DND-41 (cell line): Measurements from ENCODE around the gene RTN4RL1.

ENCODE experiments used
- ATAC-seq: fragments of 200-7000 bp; cut with Tn5 transposase; 3 replicates; pipeline ENCODE4 v1.9.1; 2021; ENCODE audit warnings: low read depth; ENCODE audit not compliant: insufficient read depth
- DNase-seq: peaks from one replicate; pipeline ENCODE4 v3.0.0-alpha.2; 2020
- H2AFZ ChIP-seq: 2 replicates; pipeline ENCODE4 v1.6.0; 2012; ENCODE audit warnings: low read depth, low read length
- H3K27ac ChIP-seq: 2 replicates; pipeline ENCODE4 v1.5.1; 2012; ENCODE audit warnings: low read length, inconsistent platforms
- H3K27me3 ChIP-seq: fragments of 200-600 bp; sonication (generic); 2 replicates; pipeline ENCODE4 v1.6.0; 2012; ENCODE audit warnings: low read length, mild to moderate bottlenecking, inconsistent platforms; ENCODE audit not compliant: insufficient read depth, poor library complexity
- H3K36me3 ChIP-seq: 2 replicates; pipeline ENCODE4 v1.5.1; 2012; ENCODE audit warnings: low read length, inconsistent platforms; ENCODE audit not compliant: insufficient read depth
- H3K4me1 ChIP-seq: 2 replicates; pipeline ENCODE4 v1.5.1; 2012; ENCODE audit warnings: mild to moderate bottlenecking, low read length; ENCODE audit not compliant: insufficient read depth
- H3K4me2 ChIP-seq: 2 replicates; pipeline ENCODE4 v1.6.0; 2012; ENCODE audit warnings: mild to moderate bottlenecking, moderate library complexity, low read length, inconsistent platforms; ENCODE audit not compliant: insufficient read depth
- H3K4me3 ChIP-seq, 2 experiments: fragments of 200-600 bp in 1 of 2; shearing (Covaris generic) in 1 of 2; 2 replicates each; pipeline ENCODE4 v1.5.1; 2012 to 2016; ENCODE audit warnings: inconsistent platforms in 2 of 2, low read length in 2 of 2, mild to moderate bottlenecking in 2 of 2, low read depth in 1 of 2, moderate library complexity in 1 of 2
- H3K79me2 ChIP-seq: 2 replicates; pipeline ENCODE4 v1.6.0; 2012; ENCODE audit warnings: low read length, inconsistent platforms; ENCODE audit not compliant: insufficient read depth
- H3K9ac ChIP-seq: 2 replicates; pipeline ENCODE4 v1.6.0; 2012; ENCODE audit warnings: low read depth, mild to moderate bottlenecking, inconsistent platforms, low read length, moderate library complexity
- H3K9me3 ChIP-seq: 2 replicates; pipeline ENCODE4 v1.5.1; 2012; ENCODE audit warnings: low read length, moderate library complexity, mild to moderate bottlenecking, inconsistent platforms; ENCODE audit not compliant: insufficient read depth, severe bottlenecking
- H4K20me1 ChIP-seq: 2 replicates; pipeline ENCODE4 v1.6.0; 2012; ENCODE audit warnings: low read length; ENCODE audit not compliant: insufficient read depth
- CTCF ChIP-seq: IDR thresholded peaks from 2 replicates; pipeline ENCODE4 v1.5.1; 2012; ENCODE audit warnings: borderline replicate concordance, low read length, moderate library complexity, mild to moderate bottlenecking; ENCODE audit not compliant: poor library complexity, severe bottlenecking; ENCODE audit errors: extremely low read depth
- EZH2 ChIP-seq: IDR thresholded peaks from 3 replicates; pipeline ENCODE4 v1.6.1; 2012; ENCODE audit warnings: borderline replicate concordance, low read depth, mild to moderate bottlenecking, moderate library complexity, low read length, inconsistent platforms; ENCODE audit not compliant: severe bottlenecking

Gene RTN4RL1

GRCh38 chr17:2011411-2012371 is 13.4 kb downstream of the RTN4RL1 start:
- no peaks in the 10 kb centered on the region; the same call in 1 of the 2 replicates for H4K20me1 ChIP-seq
- H2AFZ ChIP-seq, result no peak overlapping the region
- DNase-seq (peak; percentile 26), ATAC-seq (peak; percentile 49; the same call in 2 of the 3 replicates)
- H3K4me1 ChIP-seq, result peaks cover 11% of the 10 kb centered on the region
- H3K36me3 ChIP-seq, result no peaks in the 10 kb centered on the region
- H3K27me3 ChIP-seq, result peaks cover 6% of the 10 kb centered on the region
- peak overlapping the region; percentile 17; the same call in 1 of the 2 replicates for H3K4me2 ChIP-seq
- H3K4me3 ChIP-seq, result no peak overlapping the region
- H3K27ac ChIP-seq, result no peak overlapping the region
- H3K9ac ChIP-seq, result no peak overlapping the region
- TF ChIP-seq EZH2 (no peak), CTCF (no peak)
- no peaks in the 10 kb centered on the region for H3K9me3 ChIP-seq
- H3K79me2 ChIP-seq, result no peaks in the 10 kb centered on the region

- H3K9ac ChIP-seq, result no peak overlapping the region
- H3K79me2 ChIP-seq, result no peaks in the 10 kb centered on the region
- no peak for ATAC-seq
- peaks cover 6% of the 10 kb centered on the region for H3K27me3 ChIP-seq
- no peaks in the 10 kb centered on the region for H4K20me1 ChIP-seq
- no peak for DNase-seq
- H3K9me3 ChIP-seq, result no peaks in the 10 kb centered on the region
- no peaks in the 10 kb centered on the region for H3K36me3 ChIP-seq
- TF ChIP-seq EZH2 (no peak), CTCF (no peak)
- no peak overlapping the region for H3K27ac ChIP-seq
- no peak overlapping the region for H3K4me3 ChIP-seq
- H3K4me1 ChIP-seq, result peaks cover 11% of the 10 kb centered on the region
- H3K4me2 ChIP-seq, result no peak overlapping the region
- no peak overlapping the region for H2AFZ ChIP-seq
Measured at GRCh38 chr17:2009737-2010136, 15.4 kb downstream of the RTN4RL1 start.

GRCh38 chr17:2008332-2009126 is 16.6 kb downstream of the RTN4RL1 start:
- no peaks in the 10 kb centered on the region for H3K79me2 ChIP-seq
- H3K4me2 ChIP-seq, result no peak overlapping the region
- no peak overlapping the region for H3K9ac ChIP-seq
- peaks cover 11% of the 10 kb centered on the region for H3K4me1 ChIP-seq
- no peaks in the 10 kb centered on the region for H3K36me3 ChIP-seq
- no peak overlapping the region for H3K27ac ChIP-seq
- no peak overlapping the region for H2AFZ ChIP-seq
- no peak overlapping the region for H3K4me3 ChIP-seq
- H4K20me1 ChIP-seq, result no peaks in the 10 kb centered on the region
- H3K9me3 ChIP-seq, result no peaks in the 10 kb centered on the region
- DNase-seq, result no peak
- peaks cover 6% of the 10 kb centered on the region for H3K27me3 ChIP-seq
- ATAC-seq, result no peak
- no peak for TF ChIP-seq CTCF
- no peak for TF ChIP-seq EZH2
